KOPT-K1 (cell line): ENCODE results near the gene PDSS2.
"Not testable (repeated sequence)": the region's sequence is repeated elsewhere in the genome, so short reads cannot be mapped to it uniquely, and the experiment has no call there.

Experiments used
- H3K27ac ChIP-seq: fragments of 200-600 bp; sonication (generic); 2 replicates; pipeline ENCODE4 v1.5.1; 2016; ENCODE audit warnings: antibody characterized with exemption, mild to moderate bottlenecking, low read depth, low read length; ENCODE audit not compliant: poor library complexity, severe bottlenecking
- H3K36me3 ChIP-seq: fragments of 200-600 bp; sonication (generic); 2 replicates; pipeline ENCODE4 v1.5.1; 2017; ENCODE audit warnings: antibody characterized with exemption, mild to moderate bottlenecking, low read length, moderate library complexity; ENCODE audit not compliant: insufficient read depth
- H3K9me3 ChIP-seq: fragments of 200-600 bp; sonication (generic); 2 replicates; pipeline ENCODE4 v1.5.1; 2017; ENCODE audit warnings: antibody characterized with exemption, low read length, mild to moderate bottlenecking; ENCODE audit not compliant: insufficient read depth, poor library complexity, severe bottlenecking

Gene PDSS2

DNA sequence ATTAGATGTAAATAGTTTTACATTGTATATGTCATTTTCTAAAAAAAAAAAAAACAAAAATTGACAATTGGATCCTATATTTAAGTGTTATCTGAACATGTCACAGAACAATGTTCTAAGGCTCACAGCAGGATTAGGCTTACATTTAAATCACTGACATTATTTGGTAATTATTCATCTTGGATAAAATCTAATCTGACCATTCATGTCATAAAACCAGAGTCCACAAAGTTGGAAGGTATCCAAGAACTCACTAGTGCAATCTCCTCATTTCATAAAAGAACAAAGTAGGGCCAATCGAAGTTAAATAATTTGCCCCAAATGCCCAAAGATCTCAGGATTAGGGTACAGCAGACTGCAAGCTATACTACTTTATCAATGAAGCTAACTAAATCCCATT, 73.0 kb downstream of the PDSS2 start:
- Histone ChIP-seq H3K36me3 (no peaks in the 10 kb centered on the region), H3K27ac (no peak overlapping the region), H3K9me3 (no peaks in the 10 kb centered on the region)

DNA sequence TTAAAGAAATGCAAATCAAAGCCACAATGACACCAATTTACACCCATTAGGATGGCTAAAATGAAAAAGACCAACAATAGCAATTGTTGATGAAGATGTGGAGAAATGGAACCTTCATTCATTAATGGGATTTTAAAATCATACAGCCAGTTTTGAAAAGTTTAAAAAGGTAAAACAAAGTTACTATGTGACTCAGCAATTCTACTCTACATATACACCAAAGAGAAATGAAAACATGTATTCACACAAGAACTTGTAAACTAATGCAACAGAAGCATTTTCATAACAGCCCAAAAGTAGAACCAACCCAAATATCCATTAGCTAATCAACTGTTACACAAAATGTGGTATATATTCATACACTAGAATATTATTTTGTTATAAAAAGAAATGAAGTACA, 75.7 kb downstream of the PDSS2 start:
- Histone ChIP-seq H3K36me3 (no peaks in the 10 kb centered on the region), H3K9me3 (peaks cover 14% of the 10 kb centered on the region), H3K27ac (no peak overlapping the region)

DNA sequence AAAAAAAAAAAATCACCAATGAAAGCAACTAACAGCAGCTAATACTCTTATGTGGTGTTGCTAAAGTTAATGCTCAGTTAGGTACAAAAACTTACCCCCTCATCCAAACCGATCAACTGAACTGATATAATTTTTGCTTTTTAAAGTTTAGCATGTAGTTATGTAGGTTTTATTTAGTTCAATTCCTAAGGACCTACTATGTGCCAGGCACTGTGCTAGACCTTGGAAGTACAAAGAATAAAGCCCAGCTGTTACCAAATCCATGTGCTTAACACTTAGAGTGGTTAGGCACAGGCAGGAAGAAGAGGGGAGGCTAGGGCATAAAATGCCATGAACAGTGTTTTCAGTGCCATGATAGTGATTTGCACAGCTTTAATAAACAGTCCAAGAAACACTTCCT, 85.1 kb downstream of the PDSS2 start:
- no peaks in the 10 kb centered on the region for H3K36me3 ChIP-seq
- H3K9me3 ChIP-seq = peaks cover 12% of the 10 kb centered on the region
- no peak overlapping the region for H3K27ac ChIP-seq

DNA sequence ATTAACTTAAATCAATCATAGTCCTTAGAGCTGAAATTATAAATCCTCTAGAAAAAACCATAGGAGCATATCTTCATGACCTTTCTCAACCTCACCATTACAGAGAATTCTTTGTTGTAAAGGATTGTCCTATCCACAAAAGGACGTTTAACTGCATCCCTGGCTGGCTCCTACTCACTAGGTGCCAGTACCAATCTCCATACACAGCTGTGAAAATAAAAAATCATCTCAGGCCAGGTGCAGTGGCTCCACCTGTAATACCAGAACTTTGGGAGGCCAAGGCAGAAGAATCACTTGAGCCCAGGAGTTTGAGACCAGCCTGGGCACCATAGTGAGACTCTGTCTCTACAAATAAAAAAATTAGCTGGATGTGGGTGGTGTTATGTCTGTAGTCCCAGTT, 89.9 kb downstream of the PDSS2 start:
- Histone ChIP-seq H3K9me3 (no peaks in the 10 kb centered on the region), H3K27ac (no peak overlapping the region), H3K36me3 (no peaks in the 10 kb centered on the region)

DNA sequence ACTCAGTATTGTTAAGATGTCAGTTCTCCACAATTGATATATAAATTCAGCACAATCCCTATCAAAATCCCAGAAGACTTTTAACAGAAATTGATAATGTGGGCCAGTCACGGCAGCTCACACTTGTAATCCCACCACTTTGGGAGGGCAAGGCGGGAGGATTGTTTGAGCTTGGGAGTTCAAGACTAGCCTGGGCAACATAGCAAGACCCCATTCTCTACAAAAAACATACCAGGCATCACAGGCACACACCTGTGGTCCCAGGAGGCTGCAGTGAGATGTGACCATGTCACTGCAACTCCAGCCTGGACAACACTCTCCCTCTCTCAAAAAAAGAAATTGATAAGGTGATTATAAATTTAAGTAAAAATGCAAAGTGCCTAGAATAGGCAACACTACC, 90.9 kb downstream of the PDSS2 start:
- Histone ChIP-seq H3K36me3 (no peaks in the 10 kb centered on the region), H3K27ac (no peak overlapping the region), H3K9me3 (peaks cover 2% of the 10 kb centered on the region)

DNA sequence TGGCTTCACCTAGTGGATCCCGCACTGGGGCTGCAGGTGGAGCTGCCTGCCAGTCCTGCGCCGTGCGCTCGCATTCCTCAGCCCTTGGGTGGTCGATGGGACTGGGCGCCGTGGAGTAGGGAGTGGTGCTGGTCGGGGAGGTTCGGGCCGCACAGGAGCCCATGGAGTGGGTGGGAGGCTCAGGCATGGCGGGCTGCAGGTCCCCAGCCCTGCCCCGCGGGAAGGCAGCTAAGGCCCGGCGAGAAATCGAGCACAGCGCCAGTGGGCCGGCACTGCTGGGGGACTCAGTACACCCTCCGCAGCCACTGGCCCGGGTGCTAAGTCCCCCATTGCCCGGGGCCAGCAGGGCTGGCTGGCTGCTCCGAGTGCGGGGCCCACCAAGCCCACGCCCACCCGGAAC, 95.2 kb downstream of the PDSS2 start:
- not testable (repeated sequence) for H3K36me3 ChIP-seq, H3K27ac ChIP-seq
- H3K9me3 ChIP-seq = peaks cover 13% of the 10 kb centered on the region

DNA sequence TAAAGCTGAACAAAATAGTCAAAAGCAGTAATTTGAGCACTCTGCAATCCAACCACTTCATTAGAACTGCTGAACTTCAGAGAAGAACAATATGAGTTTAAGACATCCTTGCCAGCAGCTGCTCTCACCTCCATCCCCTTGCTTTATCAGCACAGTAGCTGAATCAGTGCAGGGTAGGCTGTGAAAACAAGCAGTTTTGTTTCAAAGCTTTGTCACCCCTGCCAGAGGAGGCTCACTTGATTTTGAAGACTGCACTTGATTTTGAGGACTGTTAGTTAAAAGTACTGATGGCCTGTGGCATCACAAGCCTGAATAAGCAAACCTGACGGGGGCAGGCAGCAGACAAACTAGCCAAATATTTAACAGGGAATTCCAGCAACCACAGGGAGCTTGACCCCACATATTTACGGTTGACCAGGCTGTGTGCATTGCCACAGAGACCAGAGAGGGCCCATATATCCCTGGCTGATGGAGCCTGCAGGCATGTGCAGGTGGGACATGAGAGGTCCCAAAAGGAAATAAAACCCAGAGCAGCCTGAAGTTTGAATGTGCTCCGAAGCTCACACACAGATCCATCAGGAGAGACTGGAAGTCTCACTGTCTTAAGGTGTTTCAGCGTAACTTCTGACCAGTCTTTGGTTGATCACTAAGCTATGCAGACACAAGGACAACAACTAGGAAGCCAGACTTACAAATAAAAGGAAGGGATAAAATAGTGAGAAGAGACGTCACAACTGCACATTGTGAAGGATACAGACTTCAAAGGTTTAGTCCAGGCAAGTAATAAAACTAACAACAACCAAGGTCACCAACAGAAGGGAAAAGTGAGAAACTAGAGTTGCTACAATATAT, 97.4 kb downstream of the PDSS2 start:
- Histone ChIP-seq H3K36me3 (peaks cover 6% of the 10 kb centered on the region; the same call in 1 of the 2 replicates), H3K9me3 (peaks cover 13% of the 10 kb centered on the region), H3K27ac (no peak overlapping the region)

DNA sequence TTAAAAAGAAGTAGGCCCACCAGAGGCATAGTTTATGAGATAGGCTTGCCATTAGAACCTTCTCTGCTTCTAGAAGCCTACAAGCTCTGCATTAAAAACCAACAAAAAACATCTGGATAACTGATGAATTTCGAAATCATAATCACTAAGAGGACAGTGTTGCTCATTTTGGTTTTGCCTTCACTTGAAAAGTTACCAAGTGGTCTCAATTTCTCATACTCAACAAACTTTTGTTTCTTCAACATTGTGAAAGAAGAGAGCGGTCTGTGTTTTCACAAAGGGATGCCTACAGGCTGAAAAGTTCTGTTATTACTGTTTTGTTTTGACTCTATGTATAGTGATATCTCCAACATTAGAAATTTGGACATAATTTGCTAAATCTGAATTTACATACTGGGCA, 98.9 kb downstream of the PDSS2 start:
- Histone ChIP-seq H3K9me3 (peaks cover 13% of the 10 kb centered on the region), H3K27ac (no peak overlapping the region), H3K36me3 (peaks cover 6% of the 10 kb centered on the region; the same call in 1 of the 2 replicates)

DNA sequence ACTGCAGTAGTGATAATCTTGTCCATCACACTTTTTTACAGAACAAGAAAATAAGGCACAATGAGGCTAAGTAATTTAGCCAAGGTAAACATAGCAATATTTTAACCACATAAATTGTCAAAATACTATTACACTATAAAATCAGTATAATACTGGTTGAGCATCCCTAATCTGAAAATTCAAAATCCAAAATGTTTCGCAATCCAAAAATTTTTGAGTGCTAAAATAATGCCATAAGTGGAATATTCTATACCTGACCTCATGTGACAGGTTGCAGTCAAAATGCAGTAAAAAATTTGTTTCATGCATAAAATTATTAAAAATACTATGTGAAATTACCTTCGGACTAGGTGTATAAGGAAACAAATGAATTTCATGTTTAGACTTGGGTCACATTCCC, 101.5 kb downstream of the PDSS2 start:
- H3K9me3 ChIP-seq = peaks cover 5% of the 10 kb centered on the region
- peaks cover under 1% of the 10 kb centered on the region; the same call in 1 of the 2 replicates for H3K36me3 ChIP-seq
- H3K27ac ChIP-seq = no peak overlapping the region

DNA sequence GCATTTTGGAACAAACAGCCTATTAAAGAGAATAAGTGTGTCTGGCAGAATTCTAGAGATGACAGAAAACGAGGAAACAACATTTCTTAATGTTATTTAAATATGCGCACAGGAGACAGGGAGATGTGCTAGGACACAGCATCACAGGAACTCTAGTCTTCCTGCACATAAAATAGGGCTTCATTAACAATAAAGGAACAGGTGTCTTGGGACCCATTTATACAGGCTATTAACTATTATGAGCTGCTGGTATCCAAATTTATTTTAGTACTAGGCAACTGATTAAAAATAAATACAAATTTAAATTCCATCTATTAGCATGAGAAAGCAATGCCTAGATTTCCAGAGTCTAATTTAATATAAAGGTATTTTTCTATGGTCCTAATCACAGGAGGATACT, 102.3 kb downstream of the PDSS2 start:
- no peaks in the 10 kb centered on the region for H3K36me3 ChIP-seq
- H3K9me3 ChIP-seq = no peaks in the 10 kb centered on the region
- no peak overlapping the region for H3K27ac ChIP-seq

DNA sequence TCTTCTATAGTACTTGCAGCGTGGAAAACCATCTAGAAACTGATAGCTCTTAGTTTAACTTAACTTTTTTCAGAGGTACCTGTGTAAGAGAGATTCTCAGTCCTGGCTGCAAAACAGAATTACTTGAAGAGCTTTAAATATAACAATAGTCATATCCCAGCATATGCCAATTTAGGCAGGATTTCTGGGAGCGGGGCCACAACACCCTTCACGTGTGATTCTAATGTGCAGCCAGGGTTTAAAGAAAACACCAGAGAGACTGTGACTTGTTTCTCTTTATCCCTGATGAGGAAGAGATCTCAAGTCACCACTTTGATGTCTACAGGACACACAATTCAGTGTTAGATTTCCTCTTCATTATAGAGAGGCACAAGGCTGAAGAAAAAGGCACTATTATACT, 103.7 kb downstream of the PDSS2 start:
- Histone ChIP-seq H3K36me3 (no peaks in the 10 kb centered on the region), H3K27ac (no peak overlapping the region), H3K9me3 (no peaks in the 10 kb centered on the region)

DNA sequence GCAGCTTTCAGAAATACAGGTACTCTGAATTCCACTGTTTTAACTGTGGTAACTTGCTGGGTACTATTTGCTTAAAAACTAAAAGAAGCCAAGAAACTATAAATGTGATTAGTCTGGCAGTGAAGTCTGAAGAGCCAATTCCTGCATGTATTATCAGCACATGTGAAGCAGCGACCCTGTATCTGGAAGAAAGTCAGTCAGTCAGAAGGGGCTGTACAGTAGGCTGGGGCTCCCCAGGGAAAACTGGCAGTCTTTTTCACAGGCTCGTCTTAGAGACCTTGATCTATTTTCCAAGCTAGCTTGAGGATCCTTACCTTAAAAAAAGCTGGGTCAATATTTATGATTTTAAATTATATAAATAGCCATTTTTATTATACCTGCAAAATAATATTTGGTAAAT, 104.9 kb downstream of the PDSS2 start:
- no peak overlapping the region for H3K27ac ChIP-seq
- no peaks in the 10 kb centered on the region for H3K9me3 ChIP-seq
- no peaks in the 10 kb centered on the region for H3K36me3 ChIP-seq

DNA sequence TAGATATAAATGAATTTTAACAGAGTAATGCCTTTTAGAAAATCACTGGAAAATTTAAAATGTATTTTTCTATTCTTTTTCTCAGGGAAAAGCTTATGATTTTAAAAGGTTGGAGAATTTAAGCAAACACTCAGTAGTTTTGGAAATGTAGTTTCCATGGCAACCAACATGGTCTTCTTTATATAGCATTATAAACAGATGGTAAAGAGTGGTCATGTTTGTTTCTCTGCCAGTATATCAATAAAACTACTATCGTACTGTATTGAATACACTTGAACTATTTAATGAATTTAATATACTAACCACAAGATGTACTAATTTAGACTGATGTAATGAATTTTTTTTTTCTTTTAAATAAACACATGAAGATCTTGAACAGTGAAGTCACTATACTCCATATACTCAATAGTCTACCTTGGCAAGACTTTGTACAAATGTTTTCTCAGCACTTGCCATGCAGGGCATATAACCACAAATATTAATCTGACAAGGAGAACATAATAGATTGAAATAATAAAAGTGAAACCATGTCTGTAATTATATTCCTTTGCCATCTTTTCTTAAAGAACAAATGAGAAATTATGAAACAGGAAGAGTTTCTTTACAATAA, 105.5 kb downstream of the PDSS2 start:
- Histone ChIP-seq H3K9me3 (no peaks in the 10 kb centered on the region), H3K27ac (no peak overlapping the region), H3K36me3 (no peaks in the 10 kb centered on the region)

DNA sequence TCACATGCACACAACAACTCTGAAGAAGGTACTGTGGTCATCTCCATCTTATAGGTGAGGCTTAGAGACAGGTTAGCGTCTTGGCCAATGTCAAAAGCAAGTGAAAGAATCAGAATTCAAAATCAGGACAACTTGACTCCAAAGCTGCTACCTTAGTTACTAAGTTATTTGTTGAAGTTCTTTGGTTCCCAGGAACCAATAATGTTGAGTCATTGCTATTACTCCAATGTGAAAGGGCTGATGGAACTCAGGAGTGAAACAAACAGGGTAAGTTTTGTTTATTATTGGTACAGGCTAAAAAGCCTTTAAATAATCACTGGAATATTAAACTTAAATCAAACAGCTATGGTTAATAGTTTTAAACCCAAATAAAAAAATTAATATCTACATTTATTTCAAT, 111.1 kb downstream of the PDSS2 start:
- no peaks in the 10 kb centered on the region for H3K9me3 ChIP-seq
- no peak overlapping the region for H3K27ac ChIP-seq
- H3K36me3 ChIP-seq = no peaks in the 10 kb centered on the region

DNA sequence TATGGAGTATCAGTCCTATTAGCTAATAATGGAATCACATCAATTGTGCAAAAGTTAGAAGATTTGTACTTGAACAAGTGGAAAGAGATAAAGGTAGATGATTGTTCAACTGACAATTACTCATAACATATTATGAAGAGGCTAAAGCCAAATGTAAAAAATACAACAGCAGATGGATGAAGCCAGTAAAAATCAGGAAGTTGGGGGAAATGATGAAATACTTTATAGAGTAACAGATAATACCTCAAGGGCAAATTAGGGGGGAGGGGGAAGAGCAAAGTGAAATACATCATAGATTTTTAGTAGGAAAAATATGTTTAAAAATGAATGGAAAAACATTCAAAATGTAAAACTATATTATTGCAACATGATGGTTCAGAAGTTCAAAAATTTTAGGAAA, 114.0 kb downstream of the PDSS2 start:
- no peak overlapping the region for H3K27ac ChIP-seq
- H3K36me3 ChIP-seq = no peaks in the 10 kb centered on the region
- H3K9me3 ChIP-seq = no peaks in the 10 kb centered on the region

DNA sequence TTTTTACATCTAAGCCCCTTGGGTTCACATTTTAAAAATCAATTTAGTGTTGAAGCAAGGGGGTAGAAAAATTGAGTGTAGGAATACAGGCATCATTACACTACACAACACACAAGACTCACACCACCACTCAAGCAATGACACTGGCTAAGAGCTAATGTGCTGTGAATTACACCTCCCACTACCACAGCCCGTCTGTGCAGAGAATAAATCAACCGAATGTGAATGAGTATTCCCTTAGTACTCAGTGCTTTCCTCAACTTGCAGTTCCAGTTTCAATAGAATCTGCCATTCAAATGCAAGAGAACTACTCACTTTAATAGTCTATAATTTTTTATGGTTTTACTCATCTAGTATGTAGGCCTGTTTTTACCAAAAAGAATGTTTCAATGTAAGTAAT, 114.4 kb downstream of the PDSS2 start:
- no peak overlapping the region for H3K27ac ChIP-seq
- no peaks in the 10 kb centered on the region for H3K9me3 ChIP-seq
- H3K36me3 ChIP-seq = no peaks in the 10 kb centered on the region
